Astrocyte of the hippocampus (primary cell): Measurements from ENCODE around the gene SHOC2.
A peak's percentile ranks its signal among the peaks of the same experiment; 100 is the strongest.

ENCODE experiments used
- DNase-seq: peaks from one replicate; pipeline ENCODE4 v3.0.0; 2011; ENCODE audit warnings: low read depth, low spot score

Gene SHOC2

GRCh38 chr10:110946496-110946895 lies 27.1 kb downstream of the SHOC2 start:
- peak; percentile 6 for DNase-seq

- peak; percentile 26 for DNase-seq
Observed at GRCh38 chr10:110947061-110947595, 27.7 kb downstream of the SHOC2 start.

DNA sequence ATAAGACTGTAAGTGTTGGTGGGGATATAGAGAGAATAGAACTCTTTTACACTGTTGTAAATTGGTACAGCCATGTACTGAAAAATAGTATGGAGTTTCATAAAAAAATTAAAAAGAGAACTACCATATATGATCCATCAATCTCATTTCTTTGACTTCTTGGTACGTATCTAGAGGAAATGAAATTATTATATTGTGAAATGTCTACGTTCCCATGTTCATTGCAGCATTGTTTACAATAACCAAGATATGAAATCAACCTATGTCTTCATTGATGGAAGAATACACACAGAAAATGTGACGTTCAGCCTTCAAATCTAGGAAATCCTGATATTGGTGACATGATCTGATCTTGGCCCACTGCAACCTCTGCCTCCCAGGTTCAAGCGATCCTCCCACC lies 32.0 kb downstream of the SHOC2 start:
- DNase-seq, result no peak

- DNase-seq, result no peak
Observed at GRCh38 chr10:110957606-110958005, 38.2 kb downstream of the SHOC2 start.

DNA sequence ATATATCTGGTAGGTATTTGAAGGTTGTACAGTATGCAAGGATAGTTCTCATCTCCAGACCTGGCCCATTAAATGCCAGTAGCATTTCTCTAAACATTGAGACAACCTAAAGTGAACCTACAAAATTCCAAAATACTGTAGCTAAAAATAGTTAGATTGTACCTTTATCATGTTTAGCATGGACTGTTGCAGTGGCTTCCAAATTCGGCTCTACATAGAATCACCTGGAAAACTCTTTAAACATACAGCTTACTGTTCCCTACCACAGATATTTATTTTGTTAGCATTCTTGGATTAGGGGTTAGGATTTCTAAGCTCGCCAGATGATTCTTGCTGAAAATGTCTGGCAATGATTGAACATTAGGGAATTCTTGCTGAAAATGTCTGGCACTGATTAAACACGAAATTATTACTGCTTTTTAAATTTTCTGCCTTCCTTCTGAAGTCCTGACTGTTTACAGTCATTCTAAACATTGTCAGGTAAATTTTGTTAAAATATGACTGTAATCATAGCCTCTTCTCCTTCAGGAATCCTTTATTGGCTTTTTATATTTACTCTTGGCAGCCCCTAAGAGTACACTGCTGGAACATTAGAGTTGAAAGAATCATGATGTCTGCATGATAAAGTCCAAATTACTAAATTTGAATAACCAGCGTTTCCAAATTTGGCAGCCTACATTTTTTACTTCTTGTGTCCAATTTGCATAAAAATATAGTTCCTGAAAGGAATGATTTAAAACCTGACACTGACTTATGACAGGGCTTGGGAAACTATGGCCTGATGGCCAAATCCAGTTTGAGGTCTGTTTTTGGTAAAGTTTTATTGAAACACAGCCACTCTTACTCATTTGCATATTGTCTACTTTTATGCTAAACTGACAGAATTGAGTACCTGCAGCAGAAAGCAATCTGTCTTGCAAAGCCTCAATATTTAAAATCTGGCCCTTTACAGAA lies 40.3 kb downstream of the SHOC2 start:
- DNase-seq, result no peak

GRCh38 chr10:110960333-110960712 lies 40.9 kb downstream of the SHOC2 start:
- no peak for DNase-seq

DNA sequence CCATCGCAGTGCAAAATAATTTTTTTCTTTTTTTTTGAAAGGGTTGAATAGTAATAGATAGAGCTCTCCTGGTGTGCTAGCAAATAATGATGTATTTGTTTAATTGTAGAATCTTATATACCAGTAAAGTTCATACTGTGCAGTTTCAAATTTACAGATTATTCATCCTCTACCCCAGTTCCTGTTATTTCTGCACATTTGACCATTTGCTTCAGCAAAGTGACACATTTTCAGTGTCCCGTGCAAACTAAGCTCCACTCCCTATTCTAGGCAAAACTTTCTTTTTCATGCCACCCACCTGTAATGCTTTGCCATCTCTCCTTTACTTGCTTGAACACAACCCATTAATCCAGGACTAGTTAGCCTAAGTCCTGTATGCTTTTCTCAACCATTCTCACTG lies 43.0 kb downstream of the SHOC2 start:
- DNase-seq, result no peak

DNA sequence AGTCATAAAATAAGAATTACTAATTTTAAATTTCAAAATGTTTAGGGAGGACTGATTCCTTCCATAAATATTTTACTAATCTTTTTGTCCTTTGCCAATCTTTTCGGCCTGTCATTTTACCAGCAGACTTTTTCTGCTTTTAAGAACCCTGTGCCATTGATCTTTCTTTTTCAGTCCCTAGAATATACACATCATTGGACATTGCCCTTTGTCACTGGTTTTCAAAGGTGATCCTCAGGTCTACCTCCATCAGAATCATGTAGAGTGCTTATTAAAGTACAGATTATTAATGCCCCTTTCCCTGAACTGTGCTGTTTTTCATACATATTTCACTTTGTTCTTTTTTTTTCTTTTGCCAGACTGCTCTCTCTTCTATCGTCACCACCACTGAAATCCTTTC lies 43.8 kb downstream of the SHOC2 start:
- DNase-seq, result no peak

- no peak for DNase-seq
Observed at GRCh38 chr10:110964681-110965080, 45.3 kb downstream of the SHOC2 start.

- DNase-seq, result no peak
Observed at GRCh38 chr10:110965216-110965615, 45.8 kb downstream of the SHOC2 start.

GRCh38 chr10:110966146-110966545 lies 46.7 kb downstream of the SHOC2 start:
- no peak for DNase-seq

DNA sequence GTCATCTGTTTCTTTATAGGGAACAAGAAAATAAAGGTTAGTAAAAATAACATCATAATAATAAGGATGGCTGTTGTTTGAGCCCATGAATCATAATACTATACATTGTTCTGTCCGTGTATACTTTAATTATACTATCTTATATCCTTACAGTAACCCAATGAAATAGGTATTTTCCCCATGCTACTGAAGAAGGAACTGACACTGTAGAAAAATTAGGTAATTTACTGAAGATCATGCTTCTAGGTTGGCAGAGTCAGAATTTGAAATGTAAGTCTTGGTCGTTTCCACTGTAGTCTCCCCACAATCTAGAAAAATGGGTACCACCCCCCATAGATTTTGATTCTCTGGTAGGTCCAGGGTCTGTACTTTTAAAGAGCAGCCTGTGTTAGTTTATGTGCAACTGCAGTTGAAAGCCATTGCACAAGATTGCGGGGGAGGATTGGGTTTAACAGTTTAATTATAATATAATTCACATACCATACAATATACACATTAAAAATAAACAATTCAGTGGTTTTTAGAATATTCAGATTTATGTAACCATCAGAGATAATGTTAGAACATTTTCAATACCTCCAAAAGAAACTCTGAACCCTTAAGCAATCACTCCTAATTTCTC lies 47.7 kb downstream of the SHOC2 start:
- no peak for DNase-seq

DNA sequence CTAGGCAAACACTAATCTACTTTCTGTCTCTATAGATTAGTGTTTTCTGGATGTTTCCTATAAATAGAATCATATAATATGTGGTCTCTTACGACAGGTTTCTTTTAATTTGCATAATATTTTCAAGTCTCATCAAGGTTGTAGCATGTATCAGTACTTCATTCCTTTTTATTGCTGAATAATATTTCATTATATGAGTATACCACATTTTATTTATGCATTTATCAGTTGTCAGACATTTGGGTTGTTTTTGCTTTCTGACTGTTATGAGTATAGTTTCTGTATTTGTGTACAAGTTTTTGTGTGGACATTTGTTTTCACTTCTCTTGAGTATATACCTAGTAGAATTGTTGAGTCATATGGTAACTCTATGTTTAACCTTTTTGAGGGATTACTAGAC lies 48.2 kb downstream of the SHOC2 start:
- DNase-seq, result no peak

GRCh38 chr10:110969183-110969582 lies 49.8 kb downstream of the SHOC2 start:
- DNase-seq, result no peak

GRCh38 chr10:110971638-110972037 lies 52.2 kb downstream of the SHOC2 start:
- no peak for DNase-seq

GRCh38 chr10:110972231-110973134 lies 53.1 kb downstream of the SHOC2 start:
- no peak for DNase-seq

DNA sequence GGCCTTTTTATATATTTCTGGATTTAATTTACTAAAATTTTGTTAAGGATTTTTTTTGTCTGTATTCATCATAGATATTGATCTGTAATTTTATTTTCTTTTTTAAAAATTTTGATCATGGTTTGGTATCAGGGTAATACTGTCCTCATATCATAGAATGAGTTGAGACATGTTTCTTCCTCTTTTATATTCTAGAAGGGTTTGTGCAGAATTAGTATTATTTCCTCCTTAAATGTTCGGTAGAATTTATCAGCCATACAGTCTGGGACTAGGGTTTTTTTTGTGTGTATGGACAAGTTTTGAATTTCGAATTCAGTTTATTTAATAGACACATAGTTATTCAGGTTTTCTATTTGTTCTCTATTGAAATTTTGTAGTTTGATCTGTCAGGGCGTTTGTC lies 54.0 kb downstream of the SHOC2 start:
- no peak for DNase-seq

DNA sequence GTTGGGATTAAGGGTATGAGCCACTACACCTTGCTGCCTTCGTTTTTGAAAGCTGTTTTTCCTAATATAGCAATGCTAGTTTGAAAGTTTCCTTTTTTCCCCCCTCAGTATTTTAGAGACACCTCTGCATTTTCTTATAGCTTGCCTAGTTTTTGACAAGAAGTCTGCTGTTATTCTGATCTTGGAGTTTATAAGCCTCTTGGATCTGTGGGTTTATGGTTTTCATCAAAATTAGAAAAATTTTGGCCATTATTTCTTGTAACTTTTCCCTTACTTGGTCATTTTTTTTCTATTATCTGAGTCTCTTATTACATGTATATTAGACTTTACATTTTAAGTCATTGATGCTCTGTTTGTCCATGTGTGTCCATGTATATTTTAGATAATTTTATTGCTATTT lies 57.2 kb downstream of the SHOC2 start:
- DNase-seq, result no peak

- peak; percentile 47 for DNase-seq
Observed at GRCh38 chr10:110977662-110978061, 58.3 kb downstream of the SHOC2 start.

DNA sequence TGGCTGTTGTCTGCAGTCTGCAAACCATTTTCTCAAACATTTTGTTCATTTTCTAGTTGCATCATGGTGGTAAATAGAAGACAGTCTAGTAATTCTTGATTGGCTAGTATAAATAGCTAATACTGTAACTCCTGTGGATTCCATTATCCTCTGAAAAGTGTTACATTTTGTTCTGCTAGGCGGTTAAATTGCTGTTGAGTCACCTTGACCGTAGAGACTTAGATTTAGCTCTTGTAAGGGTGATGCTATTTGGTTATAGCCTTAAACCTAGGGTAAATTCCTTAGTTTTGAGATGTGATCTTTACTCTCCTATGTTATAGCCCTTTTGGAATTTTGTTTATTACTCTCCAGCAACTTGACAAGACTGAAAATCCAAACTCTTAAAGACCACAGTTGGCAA lies 58.8 kb downstream of the SHOC2 start:
- DNase-seq, result peak; percentile 29

GRCh38 chr10:110979611-110980010 lies 60.2 kb downstream of the SHOC2 start:
- no peak for DNase-seq

- no peak for DNase-seq
Observed at GRCh38 chr10:110980807-110981206, 61.4 kb downstream of the SHOC2 start.
